ENCODE data around the gene SLC25A51. TPM values are rescaled to one million over a fixed set of nuclear protein-coding genes. Genes with fewer than 3 reads are reported as not detected.

The SLC25A51 gene
- polyA plus RNA-seq, 1 donor (not counting 4 experiments of a cell fraction or from before 2014, with no cell fraction given), result 22.2 TPM

DNA sequence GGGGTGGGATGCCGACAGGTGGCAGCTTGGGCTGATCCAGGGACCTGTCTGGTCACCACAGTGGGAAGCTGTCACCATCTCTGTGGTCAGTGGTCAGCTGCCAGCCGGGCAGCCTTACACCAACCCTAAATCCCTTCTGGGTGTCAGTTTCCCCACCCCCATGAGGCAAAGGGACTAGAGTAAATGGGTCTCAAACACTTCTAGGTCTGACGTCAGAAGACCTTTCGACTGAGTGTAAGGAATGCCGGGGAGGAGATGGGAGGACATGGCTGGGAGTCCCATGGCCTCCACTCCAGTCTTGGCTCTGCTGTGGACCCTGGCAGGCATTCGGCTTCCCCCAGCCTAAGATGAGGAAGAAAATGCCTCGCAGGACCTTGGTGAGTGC is 40.3 kb upstream of the SLC25A51 start:
- H3K27me3 ChIP-seq (ENCODE audit: control insufficient read depth, extremely low read depth, insufficient read depth, low read length), result no peaks in the 10 kb centered on the region
- peak overlapping the region; percentile 55 for H3K4me2 ChIP-seq (ENCODE audit: control insufficient read depth, extremely low read depth, insufficient read depth, low read depth, low read length)
- DNase-seq (ENCODE audit: low read depth, low spot score) (no peak), FAIRE-seq (no peak)
- no peak overlapping the region for H2AFZ ChIP-seq (ENCODE audit: control insufficient read depth, low read length)
- H3K4me1 ChIP-seq (ENCODE audit: control insufficient read depth, extremely low read depth, insufficient read depth, low read length), result peaks cover 35% of the 10 kb centered on the region
- peaks cover 46 to 47% of the 10 kb centered on the region in 2 experiments for H3K36me3 ChIP-seq (ENCODE audit: control insufficient read depth in 2 of 2, extremely low read depth in 1 of 2, insufficient read depth in 2 of 2, low read length in 2 of 2)
- H3K27ac ChIP-seq (ENCODE audit: control insufficient read depth, insufficient read depth, low read length), result peak overlapping the region; percentile 61
- peaks cover 8% of the 10 kb centered on the region for H3K9me1 ChIP-seq (ENCODE audit: control insufficient read depth, extremely low read depth, insufficient read depth, low read length)
- H3K4me3 ChIP-seq (ENCODE audit: control insufficient read depth in 2 of 3, extremely low read depth in 1 of 3, insufficient read depth in 2 of 3, low read depth in 1 of 3, low read length in 3 of 3), result no peak overlapping the region
- no peaks in the 10 kb centered on the region for H4K20me1 ChIP-seq (ENCODE audit: control insufficient read depth, extremely low read depth, insufficient read depth, low read length)
- peak overlapping the region; percentile 11 for H3K9ac ChIP-seq (ENCODE audit: control insufficient read depth, extremely low read depth, insufficient read depth, low read length)
- H3K9me3 ChIP-seq (ENCODE audit: control insufficient read depth, low read depth, low read length), result no peaks in the 10 kb centered on the region
- dilution Hi-C loops (cut with MboI; ENCODE audit: extremely low pct_ligation_motif_present, low sequenced_read_pairs), result no loop called here
- TF ChIP-seq, protein P1, sequence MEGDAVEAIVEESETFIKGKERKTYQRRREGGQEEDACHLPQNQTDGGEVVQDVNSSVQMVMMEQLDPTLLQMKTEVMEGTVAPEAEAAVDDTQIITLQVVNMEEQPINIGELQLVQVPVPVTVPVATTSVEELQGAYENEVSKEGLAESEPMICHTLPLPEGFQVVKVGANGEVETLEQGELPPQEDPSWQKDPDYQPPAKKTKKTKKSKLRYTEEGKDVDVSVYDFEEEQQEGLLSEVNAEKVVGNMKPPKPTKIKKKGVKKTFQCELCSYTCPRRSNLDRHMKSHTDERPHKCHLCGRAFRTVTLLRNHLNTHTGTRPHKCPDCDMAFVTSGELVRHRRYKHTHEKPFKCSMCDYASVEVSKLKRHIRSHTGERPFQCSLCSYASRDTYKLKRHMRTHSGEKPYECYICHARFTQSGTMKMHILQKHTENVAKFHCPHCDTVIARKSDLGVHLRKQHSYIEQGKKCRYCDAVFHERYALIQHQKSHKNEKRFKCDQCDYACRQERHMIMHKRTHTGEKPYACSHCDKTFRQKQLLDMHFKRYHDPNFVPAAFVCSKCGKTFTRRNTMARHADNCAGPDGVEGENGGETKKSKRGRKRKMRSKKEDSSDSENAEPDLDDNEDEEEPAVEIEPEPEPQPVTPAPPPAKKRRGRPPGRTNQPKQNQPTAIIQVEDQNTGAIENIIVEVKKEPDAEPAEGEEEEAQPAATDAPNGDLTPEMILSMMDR (optimal IDR thresholded peaks at IDR 0.05 in 1 of 3, IDR thresholded peaks at IDR 0.05 in 1 of 3, conservative IDR thresholded peaks at IDR 0.05 in 1 of 3; ENCODE audit: extremely low read depth in 1 of 3, insufficient read depth in 2 of 3, low read length in 3 of 3), result no peak
- no peak for TF ChIP-seq EZH2 (IDR thresholded peaks at IDR 0.05; ENCODE audit: low read length)
- peaks cover 3% of the 10 kb centered on the region for H3K79me2 ChIP-seq (ENCODE audit: control insufficient read depth, insufficient read depth, low read length)

DNA sequence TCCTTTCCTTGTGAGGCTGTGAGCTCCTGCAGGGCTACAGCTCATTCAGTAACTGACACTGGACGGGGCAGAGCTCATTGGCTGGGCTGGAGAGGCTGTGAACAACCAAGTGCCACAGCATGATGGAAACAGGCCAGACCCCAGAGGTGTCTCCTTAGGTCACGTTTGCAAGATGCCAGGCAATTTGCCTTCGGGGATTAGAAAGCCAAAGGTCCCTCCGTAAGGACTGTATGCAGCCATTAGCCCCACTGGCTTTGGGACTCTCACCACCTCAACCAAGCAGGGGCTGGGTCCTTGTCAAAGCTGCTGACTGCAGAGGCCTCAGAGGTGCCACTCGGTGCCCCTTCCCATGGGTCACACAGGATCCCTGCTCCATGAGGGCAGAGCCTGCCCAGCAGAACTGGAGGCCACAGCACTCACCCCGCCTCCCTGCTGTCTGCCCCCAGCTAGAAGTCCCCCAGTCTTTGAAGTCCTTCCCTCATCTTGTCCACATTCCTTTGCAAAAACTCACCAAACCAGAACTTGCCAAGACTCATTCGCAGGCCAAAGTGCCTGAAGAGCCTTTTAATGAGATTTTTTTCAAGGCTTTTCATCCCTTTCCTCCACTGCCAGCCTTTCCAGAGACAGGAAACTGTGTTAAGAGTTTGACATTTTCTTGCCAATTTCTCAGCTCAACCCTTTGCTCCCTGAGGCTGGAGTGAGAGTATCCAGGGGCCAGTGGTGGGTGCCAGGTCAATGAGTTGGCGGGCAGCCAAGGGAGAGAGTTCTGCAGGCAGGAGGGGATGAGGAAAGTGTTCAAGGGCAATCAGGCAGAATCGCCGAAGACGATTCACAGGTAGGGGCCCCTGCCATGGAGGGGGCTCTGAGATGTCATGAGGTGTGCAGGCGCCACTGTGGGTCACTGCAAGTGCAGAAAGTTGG is 39.7 kb upstream of the SLC25A51 start:
- Histone ChIP-seq H3K27ac (ENCODE audit: control insufficient read depth, insufficient read depth, low read length) (peak overlapping the region; percentile 63), H3K4me1 (ENCODE audit: control insufficient read depth, extremely low read depth, insufficient read depth, low read length) (peaks cover 41% of the 10 kb centered on the region), H2AFZ (ENCODE audit: control insufficient read depth, low read length) (no peak overlapping the region), H3K36me3 (ENCODE audit: control insufficient read depth in 2 of 2, extremely low read depth in 1 of 2, insufficient read depth in 2 of 2, low read length in 2 of 2) (peaks cover 48 to 52% of the 10 kb centered on the region in 2 experiments), H3K9me3 (ENCODE audit: control insufficient read depth, low read depth, low read length) (no peaks in the 10 kb centered on the region), H3K4me3 (ENCODE audit: control insufficient read depth in 2 of 3, extremely low read depth in 1 of 3, insufficient read depth in 2 of 3, low read depth in 1 of 3, low read length in 3 of 3) (peak overlapping the region in 1 of 3 experiments; percentile 5), H3K9me1 (ENCODE audit: control insufficient read depth, extremely low read depth, insufficient read depth, low read length) (peaks cover 11% of the 10 kb centered on the region), H3K27me3 (ENCODE audit: control insufficient read depth, extremely low read depth, insufficient read depth, low read length) (no peaks in the 10 kb centered on the region), H4K20me1 (ENCODE audit: control insufficient read depth, extremely low read depth, insufficient read depth, low read length) (no peaks in the 10 kb centered on the region), H3K79me2 (ENCODE audit: control insufficient read depth, insufficient read depth, low read length) (peaks cover 3% of the 10 kb centered on the region), H3K4me2 (ENCODE audit: control insufficient read depth, extremely low read depth, insufficient read depth, low read depth, low read length) (peak overlapping the region; percentile 55), H3K9ac (ENCODE audit: control insufficient read depth, extremely low read depth, insufficient read depth, low read length) (peak overlapping the region; percentile 11)
- dilution Hi-C loops (cut with MboI; ENCODE audit: extremely low pct_ligation_motif_present, low sequenced_read_pairs), result no loop called here
- TF ChIP-seq, protein P1 (optimal IDR thresholded peaks at IDR 0.05 in 1 of 3, IDR thresholded peaks at IDR 0.05 in 1 of 3, conservative IDR thresholded peaks at IDR 0.05 in 1 of 3; ENCODE audit: extremely low read depth in 1 of 3, insufficient read depth in 2 of 3, low read length in 3 of 3), result no peak
- no peak for TF ChIP-seq EZH2 (IDR thresholded peaks at IDR 0.05; ENCODE audit: low read length)
- FAIRE-seq, result peak; percentile 97
- no peak for DNase-seq (ENCODE audit: low read depth, low spot score)

All from keratinocyte (primary cell).